NCI-H2107 treated with DMSO at 0.1 percent for 48 hours (cell line): ENCODE results near the gene DENND2C.

Experiments used
- DNase-seq: peaks from one replicate; lab custom pipeline; 2025; ENCODE audit not compliant: unreplicated experiment; lab: John Stamatoyannopoulos, UW

DENND2C gene, protein sequence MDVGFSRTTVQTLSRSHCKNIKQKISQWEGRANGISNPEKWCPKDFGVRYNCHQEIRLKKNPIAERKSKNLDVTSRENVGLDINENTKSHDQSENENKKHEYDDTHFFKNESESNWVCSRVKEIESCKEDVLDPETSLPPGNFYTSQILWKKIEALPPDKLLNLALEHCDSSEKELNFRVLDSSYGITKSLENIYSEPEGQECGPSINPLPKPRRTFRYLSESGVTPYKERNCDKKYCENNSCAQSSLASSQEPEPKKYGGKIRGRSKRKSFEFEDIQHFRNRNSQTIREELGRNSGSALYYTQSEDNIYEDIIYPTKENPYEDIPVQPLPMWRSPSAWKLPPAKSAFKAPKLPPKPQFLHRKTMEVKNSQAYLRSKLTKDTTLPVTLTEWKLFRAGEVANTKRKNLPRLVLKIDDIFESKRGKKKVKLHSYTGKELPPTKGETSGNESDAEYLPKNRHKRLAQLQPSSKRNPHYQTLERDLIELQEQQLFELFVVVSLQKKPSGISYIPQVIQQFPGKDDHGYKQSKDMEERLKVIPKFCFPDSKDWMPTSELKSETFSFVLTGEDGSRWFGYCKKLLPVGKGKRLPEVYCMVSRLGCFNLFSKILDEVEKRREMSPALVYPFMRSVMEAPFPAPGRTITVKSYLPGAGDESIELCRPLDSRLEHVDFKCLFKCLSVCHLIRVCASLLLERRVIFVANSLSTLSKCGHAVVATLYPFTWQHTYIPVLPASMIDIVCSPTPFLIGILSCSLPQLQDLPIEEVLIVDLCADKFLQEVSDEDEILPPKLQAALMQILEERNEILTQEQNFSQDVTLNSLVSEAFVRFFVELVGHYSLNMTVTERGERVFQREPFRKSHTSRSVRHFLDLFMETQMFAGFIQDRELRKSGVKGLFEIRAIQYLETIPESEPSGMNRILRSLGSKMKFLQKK

DNA sequence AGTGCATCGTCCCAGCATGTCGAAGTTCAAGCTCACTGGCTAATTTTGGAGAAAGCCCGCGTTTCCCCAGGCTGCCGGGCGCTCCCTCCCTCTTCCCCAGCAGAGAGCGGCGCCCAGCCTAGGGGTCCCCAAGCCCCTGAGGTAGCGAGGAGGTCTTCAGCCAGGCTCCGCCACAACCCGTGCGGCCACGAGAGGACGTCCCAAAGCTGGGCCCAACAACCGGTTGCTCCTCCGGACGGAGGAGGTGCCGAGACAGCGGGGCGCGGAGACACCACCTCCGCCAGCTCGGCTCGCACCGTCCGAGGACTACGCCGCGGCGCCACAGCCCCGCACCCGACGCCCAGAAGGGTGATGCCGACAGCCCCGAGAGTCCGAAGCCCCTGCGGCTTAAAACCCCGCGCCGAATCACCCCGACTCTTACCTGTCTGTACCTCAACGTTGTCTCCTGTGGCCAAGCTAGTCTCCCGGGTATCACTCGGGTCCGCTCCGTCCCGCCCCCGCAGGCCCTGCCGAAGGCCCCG is at the start of gene DENND2C:
Gene DENND2C (minus strand): TSS at position 488 of the 521 bp plus-strand sequence. CDS start 44,065 bp downstream, outside the sequence.
- DNase-seq: peak; percentile 3

DNA sequence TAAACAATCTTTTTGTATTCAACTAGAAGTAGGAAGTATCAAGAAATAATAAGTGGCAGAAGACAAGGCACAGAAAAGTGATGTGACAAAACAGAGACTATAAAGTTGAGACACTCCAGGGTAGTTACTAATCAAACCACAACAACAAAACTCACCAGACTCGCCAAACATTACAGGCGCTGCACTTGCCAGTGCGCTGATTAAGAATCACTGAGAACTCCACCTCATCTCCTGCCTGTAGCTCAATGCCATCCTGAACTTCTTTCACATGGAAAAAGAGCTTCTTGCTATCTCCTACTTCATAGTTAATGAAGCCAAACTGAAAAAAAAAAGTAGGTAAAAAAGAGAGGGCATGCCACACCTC is 49.6 kb upstream of the DENND2C start:
- no peak for DNase-seq

DNA sequence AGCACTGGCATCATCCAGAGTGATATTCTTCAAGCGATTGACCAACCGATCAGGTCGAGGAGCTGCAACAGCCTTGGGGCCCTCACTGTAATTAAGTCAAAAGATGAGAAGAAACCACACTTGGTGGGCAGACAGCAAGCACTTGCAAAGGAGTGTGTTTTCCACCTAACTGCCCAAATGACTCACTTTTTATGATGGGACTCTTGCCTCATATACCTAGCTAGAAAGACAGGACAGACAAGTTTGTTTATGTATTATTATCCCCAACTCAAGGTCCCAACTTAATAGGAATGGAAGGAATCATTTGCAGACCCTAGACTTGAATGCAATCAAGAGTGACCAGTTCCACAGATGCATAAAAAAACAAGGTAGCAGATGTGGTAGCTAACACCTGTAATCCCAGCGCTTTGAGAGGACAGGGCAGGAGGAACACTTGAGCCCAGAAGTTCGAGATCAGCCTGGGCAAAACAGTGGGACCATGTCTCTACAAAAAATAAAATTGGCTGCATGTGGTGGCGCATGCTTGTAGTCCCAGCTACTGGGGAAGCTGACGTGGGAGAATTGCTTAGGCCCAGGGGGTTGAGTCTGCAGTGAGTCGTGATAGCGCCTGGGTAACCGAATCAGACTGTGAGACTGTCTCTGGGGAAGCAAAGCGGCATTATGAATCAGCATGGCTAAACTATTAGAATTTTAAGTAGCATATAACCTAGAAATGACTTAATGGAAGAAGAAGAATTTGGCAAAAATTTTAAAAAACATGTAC is 49.0 kb upstream of the DENND2C start:
- no peak for DNase-seq

DNA sequence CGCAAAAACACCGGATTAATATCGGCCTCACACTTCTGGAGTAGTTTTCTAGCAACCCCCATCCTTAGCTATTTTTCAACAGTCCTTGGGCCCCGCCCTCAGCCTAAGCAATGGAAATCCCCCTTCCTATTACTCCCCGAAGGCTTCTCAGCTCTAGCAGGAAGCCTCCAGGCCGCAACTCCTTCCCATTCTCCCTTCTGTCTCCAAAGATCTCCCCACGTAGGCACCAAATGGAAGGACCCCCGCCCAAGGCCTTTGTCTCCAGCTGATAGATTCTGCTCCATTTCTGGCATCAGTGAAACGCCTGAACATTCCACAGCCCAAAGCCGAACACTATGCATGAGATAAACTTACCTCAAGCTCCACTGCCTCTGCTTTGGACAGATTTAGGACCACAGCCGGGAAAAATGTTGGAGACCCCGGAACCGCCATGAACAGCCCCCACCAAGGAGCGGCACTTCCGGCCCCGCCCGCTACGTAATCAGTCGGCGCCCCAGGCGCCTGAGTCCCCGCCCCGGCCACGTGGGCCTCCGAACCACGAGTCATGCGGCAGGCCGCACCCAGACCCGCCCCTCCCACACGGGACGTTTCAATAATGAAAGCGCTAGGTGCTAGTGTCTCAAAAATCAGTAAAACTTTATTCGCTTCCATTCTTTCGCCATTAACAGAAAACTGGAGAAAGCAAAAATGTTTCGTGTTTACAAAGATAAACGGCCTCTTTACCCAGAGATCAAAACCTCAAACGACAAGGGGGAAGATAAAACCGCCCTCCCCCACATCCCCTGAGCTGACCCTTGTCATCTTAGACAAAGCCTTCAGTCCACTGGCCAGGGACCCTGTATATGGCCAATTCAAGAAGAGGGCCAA is 46.7 kb upstream of the DENND2C start, which contains the start of gene NRAS:
Gene NRAS (minus strand): TSS at position 468 of the 867 bp plus-strand sequence. CDS start 611 bp downstream, outside the sequence.
- peak; percentile 69 for DNase-seq

DNA sequence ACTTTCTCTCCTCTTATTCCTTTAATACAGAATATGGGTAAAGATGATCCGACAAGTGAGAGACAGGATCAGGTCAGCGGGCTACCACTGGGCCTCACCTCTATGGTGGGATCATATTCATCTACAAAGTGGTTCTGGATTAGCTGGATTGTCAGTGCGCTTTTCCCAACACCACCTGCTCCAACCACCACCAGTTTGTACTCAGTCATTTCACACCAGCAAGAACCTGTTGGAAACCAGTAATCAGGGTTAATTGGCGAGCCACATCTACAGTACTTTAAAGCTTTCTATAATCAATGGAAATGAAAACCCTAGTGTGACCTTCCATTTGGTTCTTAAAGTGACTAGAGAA is 46.1 kb upstream of the DENND2C start:
- DNase-seq: no peak

DNA sequence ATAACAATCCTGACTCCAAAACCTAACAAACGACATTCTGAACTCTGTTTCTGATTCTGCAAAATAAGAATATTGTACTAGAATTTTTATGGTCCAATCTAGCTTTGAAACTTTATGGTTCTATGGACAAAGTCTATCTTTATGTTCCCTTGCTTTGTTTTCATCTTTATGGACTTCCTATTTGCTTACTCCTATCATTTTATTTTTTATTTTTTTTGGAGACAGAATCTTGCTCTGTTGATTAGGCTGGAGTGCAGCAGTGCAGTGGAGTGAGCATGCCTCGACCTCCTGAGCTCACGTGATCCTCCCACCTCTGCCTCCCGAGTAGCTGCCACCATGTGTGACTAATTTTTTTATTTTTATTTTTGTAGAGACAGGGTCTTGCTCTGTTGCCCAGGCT is 43.1 kb upstream of the DENND2C start:
- DNase-seq: no peak

DNA sequence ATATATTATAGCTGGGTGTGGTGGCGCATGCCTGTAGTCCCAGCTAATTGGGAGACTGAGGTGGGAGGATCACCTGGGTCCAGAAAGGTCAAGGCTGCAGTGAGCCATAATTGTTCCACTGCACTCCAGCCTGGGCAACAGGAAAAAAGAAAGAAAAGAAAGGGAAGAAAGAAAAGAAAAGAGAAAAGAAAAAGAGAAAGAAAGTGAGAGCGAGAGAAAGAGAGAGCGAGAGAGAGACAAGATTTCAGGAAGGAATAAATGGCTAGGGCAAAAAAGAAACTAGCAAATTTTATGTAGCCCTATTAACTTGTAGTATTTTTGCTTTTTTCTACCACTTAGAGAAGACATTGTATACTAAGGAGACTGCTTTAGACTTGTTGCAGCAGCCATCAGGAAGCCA is 40.5 kb upstream of the DENND2C start:
- DNase-seq: no peak

DNA sequence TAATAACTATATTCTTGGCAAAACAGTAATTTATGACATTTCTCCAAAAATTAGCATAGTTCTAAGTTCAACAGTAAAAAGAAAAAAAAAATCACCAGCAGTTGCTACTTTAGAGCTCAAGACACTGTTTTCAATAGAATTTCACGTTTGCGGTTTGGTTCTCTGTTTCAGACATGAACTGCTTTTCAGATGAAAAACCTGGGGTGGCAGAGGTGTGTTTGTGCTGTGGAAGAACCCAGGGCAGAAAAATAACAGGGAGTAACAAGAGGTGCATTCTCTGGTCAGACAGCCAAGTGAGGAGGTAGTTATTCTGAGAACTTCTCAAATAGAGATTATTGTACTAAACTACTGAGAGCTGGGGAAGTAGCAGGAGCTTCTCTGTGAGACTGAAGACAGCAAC is 37.8 kb upstream of the DENND2C start:
- no peak for DNase-seq

DNA sequence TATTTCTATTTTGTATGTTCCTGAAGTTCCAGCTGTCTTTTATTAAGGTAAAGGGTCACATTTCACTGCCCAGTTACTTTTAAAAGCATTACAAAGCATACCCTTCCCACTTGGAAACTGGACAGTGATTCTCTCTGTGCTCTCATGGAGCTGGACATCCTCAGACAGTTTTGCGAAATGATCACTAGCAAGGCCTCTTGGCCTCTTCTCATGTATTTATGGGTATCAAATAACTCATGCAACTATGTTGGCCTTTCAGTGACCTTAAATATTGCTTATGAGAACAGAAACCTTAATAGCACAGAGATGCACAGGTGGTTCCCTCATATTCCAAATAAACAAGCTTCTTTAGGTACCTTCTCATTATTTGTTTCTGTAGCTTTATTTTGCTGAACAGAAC is 33.4 kb upstream of the DENND2C start:
- DNase-seq: no peak

DNA sequence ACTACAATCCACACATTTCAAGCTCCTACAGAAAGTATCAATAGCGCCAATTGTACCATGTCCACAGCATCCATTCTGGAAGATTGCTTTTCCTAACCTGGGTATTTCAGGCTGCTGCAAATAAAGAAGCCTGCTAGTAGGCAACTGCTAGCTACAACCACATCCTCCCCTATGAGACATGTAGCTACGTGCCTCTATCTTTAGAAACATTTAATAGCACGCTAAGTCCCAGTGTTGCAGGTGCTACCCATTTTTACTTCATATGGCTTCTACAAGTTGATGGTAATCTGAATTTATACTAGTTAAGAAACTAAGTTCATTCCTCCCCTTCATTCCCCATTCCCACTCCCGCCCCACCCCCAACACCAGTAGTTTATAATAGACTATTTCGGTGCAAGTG is 32.9 kb upstream of the DENND2C start:
- DNase-seq: no peak

DNA sequence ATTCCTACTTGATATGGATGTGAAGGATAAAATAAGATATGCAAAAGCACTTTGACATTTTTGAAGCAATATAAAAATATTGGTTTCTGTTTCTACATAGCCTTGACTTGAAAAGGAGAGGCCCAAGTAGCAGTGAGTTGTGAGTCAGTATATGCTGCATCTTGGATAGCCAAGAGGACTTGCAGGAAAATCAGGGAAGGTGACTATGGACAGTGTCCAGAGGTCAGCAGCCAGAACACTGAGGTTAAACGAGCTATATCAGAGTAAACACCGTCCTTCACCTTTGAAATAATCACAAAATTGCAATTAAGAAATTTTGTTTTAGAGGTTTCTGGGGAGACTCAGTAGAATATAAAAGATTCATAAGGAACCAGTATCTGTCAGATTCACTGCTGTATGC is 32.1 kb upstream of the DENND2C start:
- DNase-seq: no peak

DNA sequence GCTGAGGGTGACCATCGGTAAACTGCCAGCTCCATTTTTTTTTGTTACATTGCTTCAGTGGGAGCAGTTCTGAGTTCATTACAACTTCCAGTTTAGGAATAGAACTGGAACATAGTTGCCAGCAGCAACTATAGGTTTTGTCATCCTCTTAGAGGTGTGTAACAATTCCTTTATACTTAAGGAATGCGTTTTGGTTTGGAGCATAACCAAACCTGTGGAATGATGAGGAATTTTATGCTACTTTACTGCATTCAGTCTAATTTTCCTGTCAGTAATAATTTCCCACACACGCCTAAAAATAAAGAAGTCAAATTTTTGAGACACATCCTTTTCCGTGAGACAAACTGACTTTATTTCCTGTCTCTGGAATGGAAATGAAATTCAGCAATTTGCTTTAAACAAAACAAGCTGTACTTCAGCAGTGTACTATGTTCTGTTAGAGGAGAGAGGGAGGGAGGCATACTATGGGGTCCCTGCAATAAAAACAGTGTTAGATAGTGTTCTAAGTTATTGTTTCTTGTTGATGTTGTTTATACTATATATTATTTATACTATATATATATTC is 30.3 kb upstream of the DENND2C start:
- no peak for DNase-seq

DNA sequence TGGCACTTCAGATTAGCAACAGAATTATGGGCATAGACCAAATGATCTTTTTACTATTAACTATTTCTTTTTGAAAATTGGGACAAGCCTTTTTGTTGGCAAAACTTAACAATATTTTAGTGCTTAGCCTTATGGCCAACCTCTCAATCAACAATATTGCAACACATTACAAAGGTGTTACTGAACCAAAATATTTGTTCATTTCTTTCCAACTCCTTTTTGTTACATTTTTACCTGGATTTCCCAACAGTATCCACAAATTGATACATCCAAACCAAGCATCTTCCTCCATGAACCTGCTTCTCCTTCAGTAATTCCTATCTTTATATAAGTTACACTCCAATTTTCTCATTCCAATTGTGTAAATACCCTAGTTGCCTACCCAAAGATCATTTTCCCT is 27.0 kb upstream of the DENND2C start:
- no peak for DNase-seq

DNA sequence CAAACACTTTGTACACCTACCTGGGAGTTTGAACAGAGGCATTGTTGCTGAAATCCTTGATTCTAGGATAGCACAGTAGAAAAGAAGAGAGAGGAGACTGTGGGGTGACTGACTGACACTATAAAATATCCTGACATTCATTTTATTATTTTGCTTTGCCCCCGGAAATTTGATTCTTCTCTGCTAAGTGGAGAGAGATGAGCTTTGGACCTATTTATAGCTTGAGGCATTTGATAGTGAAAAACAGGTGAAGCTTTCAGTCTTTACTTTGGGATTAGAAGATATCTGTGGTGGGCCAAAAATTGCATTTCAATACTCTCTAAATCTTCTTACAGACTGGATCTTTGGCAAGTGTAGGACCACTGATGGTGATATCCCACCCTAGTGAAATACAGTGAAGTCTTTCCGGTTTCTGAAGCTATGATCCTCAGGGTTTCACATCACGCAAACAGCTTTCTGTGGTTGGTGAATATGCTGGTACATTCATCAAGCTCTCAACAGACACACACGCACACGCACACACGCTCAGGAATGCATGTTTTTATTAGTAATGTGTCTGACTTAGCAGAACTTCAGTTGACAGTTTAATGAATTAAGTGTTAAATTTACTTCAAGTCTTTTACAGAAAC is 25.7 kb upstream of the DENND2C start, which contains the start of gene AMPD1:
Gene AMPD1 (minus strand): TSS at position 117 of the 629 bp plus-strand sequence. CDS start 75 bp downstream, at position 42.
- no peak for DNase-seq

DNA sequence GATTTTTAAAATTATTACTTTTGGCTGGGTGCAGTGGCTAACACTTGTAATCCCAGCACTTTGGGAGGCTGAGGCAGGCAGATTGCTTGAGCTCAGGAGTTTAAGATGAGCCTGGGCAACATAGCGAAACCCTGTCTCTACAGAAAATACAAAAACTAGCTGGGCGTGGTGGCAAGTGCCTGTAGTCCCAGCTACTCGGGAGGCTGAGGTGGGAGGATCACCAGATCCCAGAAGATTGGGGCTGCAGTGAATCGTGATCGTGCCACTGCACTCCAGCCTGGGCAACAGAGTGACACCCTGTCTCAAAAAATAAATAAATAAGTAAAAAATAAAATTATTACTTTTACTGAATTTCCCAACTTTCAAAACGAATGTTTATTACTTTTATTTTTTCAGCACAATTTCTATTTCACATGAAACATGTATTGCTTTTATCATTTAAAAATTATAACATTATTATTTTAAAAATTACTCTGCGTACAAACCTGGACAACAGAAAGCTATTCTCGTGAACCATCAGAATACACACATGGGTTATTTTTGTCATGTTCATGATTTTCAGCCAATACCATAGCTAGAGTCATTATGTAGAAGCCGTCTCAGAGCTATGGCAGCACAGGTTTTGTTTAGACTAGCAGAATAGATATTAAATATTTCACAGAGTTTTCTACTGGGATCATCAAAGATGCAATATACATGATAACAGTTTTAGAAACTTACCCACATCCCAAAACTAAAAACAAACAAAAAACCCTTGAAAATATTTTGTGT is 24.9 kb upstream of the DENND2C start:
- DNase-seq: no peak

DNA sequence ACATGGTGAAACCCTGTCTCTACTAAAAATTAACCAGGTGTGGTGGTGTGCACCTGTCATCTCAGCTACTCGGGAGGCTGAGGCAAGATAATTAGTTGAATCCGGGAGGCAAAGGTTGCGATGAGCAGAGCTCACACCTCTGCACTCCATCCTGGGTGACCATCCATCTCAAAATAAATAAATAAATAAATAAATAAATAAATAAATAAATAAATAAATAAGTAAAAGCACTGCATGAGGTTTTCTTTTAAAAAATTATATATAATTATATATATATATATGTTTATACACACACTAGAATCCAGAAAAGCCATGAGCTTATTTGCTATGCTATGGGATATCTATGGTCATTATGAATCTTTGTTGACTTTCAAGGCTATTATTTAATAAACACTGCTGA is 23.1 kb upstream of the DENND2C start:
- DNase-seq: no peak

DNA sequence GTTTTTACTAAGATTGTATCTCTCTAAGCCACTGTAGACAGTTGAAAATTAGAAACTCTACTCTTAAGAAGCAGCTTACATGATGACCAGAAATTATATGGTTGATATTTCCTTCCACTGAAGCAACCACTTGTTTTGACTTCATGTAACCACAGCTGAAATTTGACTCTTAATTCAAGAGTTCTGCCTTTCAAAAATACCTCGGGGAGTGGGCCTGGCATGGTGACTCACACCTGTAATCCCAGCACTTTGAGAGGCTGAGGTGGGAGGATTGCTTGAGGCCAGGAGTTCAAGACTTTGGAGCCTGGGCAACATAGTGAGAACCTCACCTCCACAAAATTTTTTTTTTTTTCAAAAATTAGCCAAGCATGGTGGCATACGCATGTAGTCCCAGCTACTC is 21.2 kb upstream of the DENND2C start:
- peak; percentile 16 for DNase-seq

DNA sequence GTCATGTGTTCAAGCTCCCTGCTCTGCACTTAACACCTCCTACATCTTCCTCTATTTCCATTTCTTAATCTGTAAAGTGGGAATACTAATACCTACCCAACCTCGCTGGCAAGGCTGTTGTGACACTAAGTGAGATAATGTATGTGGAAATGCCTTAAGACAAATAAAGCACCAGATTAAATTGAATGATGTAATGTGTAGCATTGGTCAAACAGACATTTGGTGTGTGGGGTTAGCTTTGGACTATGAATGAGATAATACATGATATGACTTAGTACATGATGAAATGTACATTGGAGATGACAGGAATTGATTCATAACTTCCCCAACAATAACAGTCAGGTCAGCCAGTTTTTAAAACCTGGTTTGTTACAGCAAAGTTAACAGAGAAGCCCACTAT is 20.3 kb upstream of the DENND2C start:
- DNase-seq: no peak
